Neural cell (in vitro differentiated cells): ENCODE measurements around the gene C6orf141. TPM values are rescaled to one million over a fixed set of nuclear protein-coding genes. Genes with fewer than 3 reads are reported as not detected.

Source experiments
- H2AFZ ChIP-seq: fragments of 200-600, 300-800 bp; sonication (generic), shearing (Covaris generic); 2 replicates; pipeline ENCODE4 v1.6.0; 2014; ENCODE audit warnings: low read depth, mild to moderate bottlenecking, antibody characterized with exemption, low read length, moderate library complexity
- H3F3A ChIP-seq: fragments of 200-600 bp; shearing (Covaris generic); 2 replicates; pipeline ENCODE4 v1.6.1; 2016; ENCODE audit warnings: mild to moderate bottlenecking, moderate library complexity, mixed read lengths, antibody characterized with exemption, low read length; ENCODE audit not compliant: insufficient read depth, poor library complexity, severe bottlenecking
- H3K27ac ChIP-seq: fragments of 200-600, 300-800 bp; sonication (generic), shearing (Covaris generic); 2 replicates; pipeline ENCODE4 v1.5.1; 2014; ENCODE audit warnings: mild to moderate bottlenecking, low read length, moderate library complexity
- H3K27me3 ChIP-seq: fragments of 300-800, 200-600 bp; sonication (generic), shearing (Covaris generic); 2 replicates; pipeline ENCODE4 v1.6.0; 2014; ENCODE audit warnings: mild to moderate bottlenecking, low read depth, low read length, moderate library complexity; ENCODE audit not compliant: insufficient read depth
- H3K36me3 ChIP-seq: fragments of 300-800, 200-600 bp; sonication (generic), shearing (Covaris generic); 2 replicates; pipeline ENCODE4 v1.5.1; 2014; ENCODE audit warnings: mild to moderate bottlenecking, antibody characterized with exemption, low read length, moderate library complexity; ENCODE audit not compliant: insufficient read depth
- H3K4me2 ChIP-seq: fragments of 300-800, 200-600 bp; sonication (generic), shearing (Covaris generic); 2 replicates; pipeline ENCODE4 v1.6.0; 2014; ENCODE audit warnings: mild to moderate bottlenecking, low read length
- H3K4me3 ChIP-seq: fragments of 300-800, 200-600 bp; sonication (generic), shearing (Covaris generic); 2 replicates; pipeline ENCODE4 v1.5.1; 2014; ENCODE audit warnings: mild to moderate bottlenecking, low read length, moderate library complexity
- H3K79me2 ChIP-seq: fragments of 200-600 bp; shearing (Covaris generic); replicated peaks from 2 replicates; pipeline ENCODE4 v1.6.0; 2014; ENCODE audit warnings: mild to moderate bottlenecking, low read length, moderate library complexity; ENCODE audit not compliant: insufficient read depth
- H3K9ac ChIP-seq: fragments of 300-800, 200-600 bp; sonication (generic), shearing (Covaris generic); 2 replicates; pipeline ENCODE4 v1.6.1; 2016; ENCODE audit warnings: mild to moderate bottlenecking, low read length, mixed read lengths
- H3K9me2 ChIP-seq: fragments of 200-600 bp; shearing (Covaris generic); 2 replicates; pipeline ENCODE4 v1.6.1; 2016; ENCODE audit warnings: mild to moderate bottlenecking, low read length, mixed read lengths; ENCODE audit not compliant: insufficient read depth
- H3K9me3 ChIP-seq: fragments of 200-600, 300-800 bp; sonication (generic), shearing (Covaris generic); 2 replicates; pipeline ENCODE4 v1.6.1; 2016; ENCODE audit warnings: mild to moderate bottlenecking, mixed run types, low read length, moderate library complexity, mixed read lengths
- H4K20me1 ChIP-seq: fragments of 200-600 bp; shearing (Covaris generic); 2 replicates; pipeline ENCODE4 v1.6.1; 2016; ENCODE audit warnings: mild to moderate bottlenecking, mixed run types; ENCODE audit not compliant: insufficient read depth
- CTCF ChIP-seq: fragments of 450-650 bp; IDR thresholded peaks from 2 replicates; pipeline ENCODE4 v1.5.1; 2014; ENCODE audit warnings: antibody characterized with exemption, mild to moderate bottlenecking, moderate library complexity; ENCODE audit not compliant: poor library complexity, severe bottlenecking
- EP300 ChIP-seq: fragments of 450-650 bp; conservative IDR thresholded peaks from 2 replicates; pipeline ENCODE4 v1.6.1; 2014; ENCODE audit warnings: antibody characterized with exemption, mild to moderate bottlenecking, moderate library complexity; ENCODE audit not compliant: poor library complexity, severe bottlenecking
- EZH2 ChIP-seq: fragments of 200-600, 300-800 bp; shearing (Covaris generic), sonication (generic); IDR thresholded peaks from 2 replicates; pipeline ENCODE4 v1.6.1; 2014; ENCODE audit warnings: antibody characterized with exemption, low read length, borderline replicate concordance, mild to moderate bottlenecking; ENCODE audit not compliant: insufficient read depth, poor library complexity, severe bottlenecking
- MXI1 ChIP-seq: fragments of 450-650 bp; conservative IDR thresholded peaks from 2 replicates; pipeline ENCODE4 v1.6.1; 2014; ENCODE audit warnings: antibody characterized with exemption, mild to moderate bottlenecking; ENCODE audit not compliant: poor library complexity, severe bottlenecking
- POLR2AphosphoS5 ChIP-seq: IDR thresholded peaks from 2 replicates; pipeline ENCODE4 v1.6.1; 2012
- RAD21 ChIP-seq: fragments of 450-650 bp; conservative IDR thresholded peaks from 2 replicates; pipeline ENCODE4 v1.6.1; 2014; ENCODE audit warnings: antibody characterized with exemption, mild to moderate bottlenecking, moderate library complexity
- REST ChIP-seq: IDR thresholded peaks from 2 replicates; pipeline ENCODE4 v1.6.1; 2012; ENCODE audit warnings: borderline replicate concordance
- SMC3 ChIP-seq: fragments of 450-650 bp; conservative IDR thresholded peaks from 2 replicates; pipeline ENCODE4 v1.6.1; 2014; ENCODE audit warnings: antibody characterized with exemption, mild to moderate bottlenecking, moderate library complexity; ENCODE audit not compliant: poor library complexity
- TAF1 ChIP-seq: IDR thresholded peaks from 2 replicates; pipeline ENCODE4 v1.6.1; 2012; ENCODE audit warnings: low read depth
- polyA plus RNA-seq: library from polyadenylated mRNA; depleted of rRNA; stranded (reverse); fragments of >200 nt; gene quantifications from 2 replicates; pipeline ENCODE4 v1.2.3, GENCODE V29; 2014

C6orf141 gene
- polyA plus RNA-seq, 1 donor from 2014 or later = not detected

- no peak overlapping the region for H3K27ac ChIP-seq
- H2AFZ ChIP-seq = no peak overlapping the region
- no peaks in the 10 kb centered on the region for H3F3A ChIP-seq
- no peaks in the 10 kb centered on the region for H3K79me2 ChIP-seq
- TF ChIP-seq SMC3 (no peak), CTCF (no peak), MXI1 (no peak), EP300 (no peak), TAF1 (no peak), RAD21 (no peak), REST (no peak), EZH2 (no peak), POLR2AphosphoS5 (no peak)
- no peaks in the 10 kb centered on the region for H3K36me3 ChIP-seq
- H3K9me3 ChIP-seq = no peaks in the 10 kb centered on the region
- H3K4me3 ChIP-seq = no peak overlapping the region
- no peaks in the 10 kb centered on the region for H4K20me1 ChIP-seq
- H3K27me3 ChIP-seq = no peaks in the 10 kb centered on the region
- H3K4me2 ChIP-seq = no peak overlapping the region
- H3K9me2 ChIP-seq = no peaks in the 10 kb centered on the region
- H3K9ac ChIP-seq = no peak overlapping the region
Observed at GRCh38 chr6:49517919-49518318, 32.5 kb upstream of the C6orf141 start.

GRCh38 chr6:49519660-49520059 is 30.8 kb upstream of the C6orf141 start:
- no peaks in the 10 kb centered on the region for H3K27me3 ChIP-seq
- H3K9me2 ChIP-seq = no peaks in the 10 kb centered on the region
- H3K9me3 ChIP-seq = no peaks in the 10 kb centered on the region
- TF ChIP-seq SMC3 = no peak
- H3F3A ChIP-seq = no peaks in the 10 kb centered on the region
- H4K20me1 ChIP-seq = no peaks in the 10 kb centered on the region
- no peak overlapping the region for H3K4me3 ChIP-seq
- H3K79me2 ChIP-seq = no peaks in the 10 kb centered on the region
- no peak overlapping the region for H3K9ac ChIP-seq
- H3K36me3 ChIP-seq = no peaks in the 10 kb centered on the region
- H3K4me2 ChIP-seq = no peak overlapping the region
- no peak overlapping the region for H3K27ac ChIP-seq
- no peak overlapping the region for H2AFZ ChIP-seq
